Jurkat, Clone E6-1 (cell line): ENCODE measurements around the gene ZNF609.
A peak's percentile ranks its signal among the peaks of the same experiment; 100 is the strongest.

Source experiments
- DNase-seq: peaks from one replicate; pipeline ENCODE4 v3.0.0-alpha.2; 2011; ENCODE audit warnings: low read depth, low spot score
- H3K4me3 ChIP-seq: 2 replicates; pipeline ENCODE4 v1.5.1; 2011; ENCODE audit warnings: mild to moderate bottlenecking, low read length, control low read depth, moderate library complexity

The ZNF609 gene

DNA sequence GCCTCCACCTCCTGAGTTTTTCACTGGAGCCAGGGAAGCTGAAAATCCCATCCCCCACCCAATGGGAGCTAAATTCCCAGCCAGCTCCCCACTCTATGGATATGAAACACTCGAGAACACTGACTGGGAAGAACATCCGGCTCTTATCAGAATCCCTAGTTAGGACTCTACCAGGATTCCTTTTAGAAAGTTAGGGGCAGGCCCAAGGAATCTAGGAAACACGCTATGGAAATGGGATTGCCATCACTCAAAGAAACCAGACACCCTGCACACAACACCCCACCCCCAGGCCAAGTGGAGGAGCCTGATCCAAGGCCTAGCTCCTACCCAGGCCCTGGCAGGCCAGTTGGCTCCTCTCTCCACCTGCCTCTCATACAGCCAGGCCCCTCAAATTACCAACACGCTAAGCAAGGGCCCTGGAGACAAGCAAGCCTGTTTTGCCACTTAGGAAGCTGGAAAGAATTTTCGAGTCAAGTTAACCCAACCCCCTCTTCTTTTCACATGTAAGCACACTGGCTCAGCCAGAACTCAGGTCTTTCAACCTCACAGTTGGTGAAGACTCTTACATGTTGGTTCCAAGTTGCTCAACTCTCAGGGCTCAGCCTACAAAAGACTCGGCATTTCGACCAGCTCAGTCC lies 239.5 kb downstream of the ZNF609 start:
- no peak for DNase-seq
- H3K4me3 ChIP-seq, result no peak overlapping the region

DNA sequence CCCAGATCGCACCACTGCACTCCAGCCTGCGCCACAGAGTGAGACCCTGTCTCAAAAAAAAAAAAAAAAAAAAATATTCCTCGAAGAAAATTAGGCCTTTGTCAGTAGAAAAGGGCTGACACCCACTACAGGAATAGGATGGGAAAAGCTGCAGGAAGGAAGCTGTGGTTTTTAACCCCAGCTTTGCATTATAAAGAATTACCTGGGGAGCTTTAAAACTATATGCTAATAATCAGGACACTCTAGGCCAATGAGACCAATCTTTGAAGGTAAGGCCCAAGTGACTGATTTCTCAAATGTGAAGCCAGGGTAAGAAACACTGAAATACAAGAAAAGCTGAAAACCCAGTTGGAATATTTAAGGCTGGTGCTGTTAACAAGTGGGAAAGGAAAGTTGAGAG lies 240.7 kb downstream of the ZNF609 start:
- no peak for DNase-seq
- no peak overlapping the region for H3K4me3 ChIP-seq

- peak overlapping the region; percentile 56 for H3K4me3 ChIP-seq
- DNase-seq, result no peak
These were observed 241.3 kb downstream of the ZNF609 start for GRCh38 chr15:64701482-64702184.

DNA sequence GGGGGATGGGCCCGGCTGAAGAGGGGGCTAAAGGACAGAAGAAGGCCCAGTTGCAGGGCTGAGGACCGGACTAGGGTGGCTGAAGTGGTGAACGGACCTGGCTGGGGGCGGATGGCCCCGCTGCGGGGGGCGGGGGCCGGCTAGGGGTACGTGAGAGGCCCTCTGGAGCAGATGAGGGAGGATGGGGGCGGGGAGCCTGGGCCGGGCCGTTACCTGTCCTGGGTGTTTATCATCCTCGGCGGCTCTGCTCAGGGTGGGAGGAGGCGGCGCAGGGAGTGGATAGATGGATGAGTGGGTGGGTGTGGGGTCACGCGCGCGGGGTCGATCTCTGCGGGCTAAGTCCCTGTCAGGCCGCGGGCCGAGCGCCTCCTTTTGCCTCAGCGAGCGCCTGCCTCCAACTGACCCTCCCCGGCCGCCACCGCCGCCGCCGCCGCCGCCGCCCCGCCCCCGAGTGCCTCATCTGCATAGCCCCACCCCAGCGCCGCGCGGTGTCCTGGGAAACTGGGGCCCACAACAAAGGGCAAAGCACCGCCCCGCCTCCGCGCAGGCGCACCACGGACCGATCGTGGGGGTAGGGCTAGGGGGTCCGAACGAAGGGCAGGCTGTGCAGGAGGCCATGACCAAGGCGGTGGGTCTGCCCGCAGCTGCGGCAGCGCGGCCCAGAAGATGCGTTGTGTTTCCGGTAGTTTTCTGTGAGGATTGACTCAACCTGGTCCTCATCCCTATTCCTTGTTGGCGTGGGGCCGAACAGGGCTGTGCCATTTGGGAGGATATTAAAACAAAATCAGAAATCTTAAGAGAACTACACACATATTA lies 242.6 kb downstream of the ZNF609 start:
- peak; percentile 83 for DNase-seq
- H3K4me3 ChIP-seq, result peak overlapping the region; percentile 56

GRCh38 chr15:64703632-64703959 lies 243.2 kb downstream of the ZNF609 start:
- peak overlapping the region; percentile 56 for H3K4me3 ChIP-seq
- DNase-seq, result no peak

DNA sequence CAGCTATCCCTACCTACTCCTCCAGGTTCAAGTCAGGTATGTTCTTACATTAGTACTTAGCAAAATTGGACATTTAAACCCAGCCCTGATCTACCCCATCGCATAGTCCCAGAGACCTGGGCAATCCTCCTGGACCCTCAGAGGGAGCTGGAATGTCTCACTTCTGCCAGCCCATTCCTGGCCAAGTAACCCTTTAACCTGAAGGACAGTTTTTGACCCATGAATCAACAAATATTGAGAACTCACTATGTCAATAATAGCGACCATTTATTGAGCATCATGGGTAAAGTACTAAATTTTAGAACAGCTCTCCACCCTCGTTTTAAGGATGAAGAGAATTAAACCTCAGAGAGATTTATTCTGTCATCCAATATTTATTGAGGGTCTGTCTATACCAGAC lies 244.6 kb downstream of the ZNF609 start:
- DNase-seq, result no peak
- H3K4me3 ChIP-seq, result no peak overlapping the region

- no peak overlapping the region for H3K4me3 ChIP-seq
- DNase-seq, result no peak
These were observed 245.9 kb downstream of the ZNF609 start for GRCh38 chr15:64706011-64706911.

GRCh38 chr15:64710676-64711428 lies 250.5 kb downstream of the ZNF609 start:
- no peak for DNase-seq
- H3K4me3 ChIP-seq, result no peak overlapping the region

- DNase-seq, result no peak
- no peak overlapping the region for H3K4me3 ChIP-seq
These were observed 252.0 kb downstream of the ZNF609 start for GRCh38 chr15:64712353-64712752.

DNA sequence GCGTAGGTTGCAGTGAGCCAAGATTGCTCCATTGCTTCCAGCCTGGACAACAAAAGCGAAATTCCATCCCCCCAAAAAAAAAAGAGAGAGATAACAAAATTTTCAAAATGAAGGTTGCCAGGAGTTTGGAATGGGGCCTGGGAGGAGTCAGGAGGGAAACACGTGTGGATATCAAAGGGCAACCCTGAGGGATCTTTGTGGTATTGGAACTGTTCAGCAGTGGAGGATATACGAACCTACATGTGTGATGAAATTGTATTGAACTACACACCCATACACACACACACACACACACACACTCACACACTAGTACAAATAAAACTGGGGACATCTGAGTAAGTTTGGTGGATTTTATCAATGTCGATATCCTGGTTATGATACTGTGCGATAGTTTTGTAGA lies 253.2 kb downstream of the ZNF609 start:
- no peak for DNase-seq
- H3K4me3 ChIP-seq, result no peak overlapping the region

GRCh38 chr15:64716452-64716851 lies 256.1 kb downstream of the ZNF609 start:
- no peak overlapping the region for H3K4me3 ChIP-seq
- DNase-seq, result no peak

DNA sequence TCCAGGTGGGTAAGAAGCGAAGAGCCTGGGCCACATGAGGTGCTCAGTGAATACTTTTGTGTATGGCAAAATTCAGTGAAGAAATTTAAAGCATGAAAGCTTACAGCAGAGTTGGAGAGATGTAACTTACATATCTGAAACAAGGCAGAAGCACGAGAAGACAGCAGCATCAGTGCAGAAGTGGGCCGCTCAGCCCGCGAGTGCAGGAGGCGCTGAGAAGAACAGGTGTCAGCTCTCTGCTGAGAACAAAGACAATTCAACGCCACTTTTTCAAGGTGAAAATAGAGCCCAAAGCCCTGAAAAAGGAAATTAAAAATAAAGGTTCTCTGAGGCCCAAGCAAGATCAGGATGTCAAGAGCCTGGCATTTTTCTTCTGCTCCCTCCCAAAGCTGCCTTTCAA lies 256.8 kb downstream of the ZNF609 start:
- no peak for DNase-seq
- no peak overlapping the region for H3K4me3 ChIP-seq

DNA sequence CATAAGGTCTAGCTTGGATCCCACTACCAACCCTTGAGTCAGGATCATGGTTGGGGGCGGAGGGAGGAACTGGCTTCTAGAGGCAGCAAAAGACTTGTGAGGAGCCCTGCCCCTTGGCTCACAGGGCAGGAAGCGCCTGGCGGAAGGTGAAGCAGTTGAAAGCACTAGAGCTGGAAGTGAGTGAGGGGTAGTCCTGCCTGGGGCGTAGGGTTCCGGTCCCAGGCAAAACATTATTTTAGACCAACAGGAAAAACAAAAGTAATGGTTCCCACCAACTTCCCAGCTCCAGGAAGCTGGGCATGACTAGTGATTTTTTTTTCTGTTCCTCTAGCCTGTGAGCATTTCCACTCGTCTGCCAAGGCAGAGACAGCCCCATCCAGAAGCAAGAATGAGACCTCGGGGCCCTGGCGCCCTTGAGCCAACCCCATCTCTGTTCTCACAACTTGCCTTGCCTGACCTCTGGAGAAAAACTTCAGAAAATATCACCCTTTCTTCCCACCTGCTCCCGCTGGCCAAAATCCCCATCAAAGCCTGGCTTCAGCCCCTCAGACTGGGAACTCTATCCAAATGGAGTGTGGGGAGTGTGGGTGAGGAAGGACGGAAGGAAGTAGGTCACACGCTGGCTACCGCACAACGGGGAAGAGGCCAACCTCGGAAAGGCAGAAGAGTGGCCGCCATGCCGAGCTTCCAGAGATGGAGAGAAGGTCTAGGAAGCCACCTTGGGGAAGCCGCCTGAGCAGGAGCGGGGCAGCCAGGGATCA lies 257.5 kb downstream of the ZNF609 start:
- H3K4me3 ChIP-seq, result no peak overlapping the region
- no peak for DNase-seq

- H3K4me3 ChIP-seq, result no peak overlapping the region
These were observed 259.8 kb downstream of the ZNF609 start for GRCh38 chr15:64720188-64720587.

GRCh38 chr15:64730151-64730550 lies 269.8 kb downstream of the ZNF609 start:
- no peak for DNase-seq
- H3K4me3 ChIP-seq, result no peak overlapping the region

More at GRCh38 chr15:64720188-64720587, 259.8 kb downstream of the ZNF609 start:
- no peak for DNase-seq

- peak; percentile 63 for DNase-seq
- no peak overlapping the region for H3K4me3 ChIP-seq
These were observed 270.8 kb downstream of the ZNF609 start for GRCh38 chr15:64731012-64731804.

GRCh38 chr15:64731805-64732151 lies 271.4 kb downstream of the ZNF609 start:
- H3K4me3 ChIP-seq, result no peak overlapping the region
- DNase-seq, result no peak
